GM19099 (cell line): ENCODE data around the gene ABCA2.

ENCODE experiments used
- POLR2A ChIP-seq: IDR thresholded peaks from 3 replicates; pipeline ENCODE4 v1.6.1; 2011; ENCODE audit warnings: low read depth; ENCODE audit not compliant: insufficient read length; ENCODE audit errors: extremely low read depth

ABCA2 gene

DNA sequence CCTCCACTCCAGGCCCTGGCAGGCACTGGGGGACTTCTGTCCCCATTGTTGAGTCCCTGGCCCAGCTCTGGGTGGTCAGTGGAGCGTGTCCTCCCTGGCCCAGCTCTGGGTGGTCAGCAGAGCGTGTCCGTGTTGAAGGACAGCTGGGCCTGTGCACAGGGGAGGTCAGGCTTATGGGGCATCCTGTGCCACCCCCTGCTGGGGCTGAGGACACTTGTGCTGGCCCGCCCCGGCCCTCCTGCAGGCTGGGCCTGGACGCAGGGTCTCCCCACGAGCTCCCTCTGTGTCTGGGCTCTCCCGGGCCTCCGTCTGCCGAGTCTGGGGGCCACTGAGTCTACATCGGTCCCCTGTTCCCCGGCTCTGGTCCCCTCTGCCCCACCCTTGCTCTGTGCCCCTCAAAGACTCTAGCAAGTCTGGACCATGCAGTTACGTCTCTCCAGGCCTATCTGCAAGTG is 20.2 kb downstream of the ABCA2 start:
- no peak for TF ChIP-seq POLR2A

DNA sequence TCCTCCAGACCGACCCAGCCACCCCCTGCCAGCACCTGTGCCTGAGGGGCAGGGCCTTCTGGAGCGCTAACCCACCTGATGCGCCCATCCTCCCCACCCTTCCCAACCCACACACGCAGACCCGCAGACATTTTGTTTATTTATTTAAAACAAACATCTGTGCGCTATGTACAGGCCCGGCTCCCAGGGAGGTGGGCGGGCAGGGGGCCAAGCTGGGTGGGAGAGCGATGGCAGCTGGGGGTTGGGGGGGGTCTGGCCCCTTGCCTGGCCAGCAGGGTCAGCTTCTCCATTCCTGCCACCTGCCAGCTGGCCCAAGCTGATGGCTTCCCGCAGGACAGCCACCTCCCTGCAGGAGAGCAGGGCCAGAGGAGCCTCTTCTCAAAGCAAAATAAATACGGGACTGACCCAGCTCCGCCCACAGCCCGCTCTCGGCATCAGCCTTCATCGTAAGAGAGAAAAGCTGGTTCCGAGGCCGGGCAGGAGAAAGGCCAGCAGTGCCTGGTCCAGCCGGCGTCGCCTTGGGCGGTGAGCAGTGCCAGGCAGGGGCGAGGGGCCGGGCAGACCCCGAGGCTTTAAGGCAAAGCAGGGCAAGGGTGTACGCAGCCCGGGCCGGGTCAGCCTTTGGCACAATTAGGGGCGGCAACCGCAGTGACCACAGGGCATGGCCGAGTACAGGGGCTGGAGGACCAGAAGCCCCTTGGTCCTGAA is 20.8 kb downstream of the ABCA2 start:
- no peak for TF ChIP-seq POLR2A

GRCh38 chr9:137006116-137007003 is 21.7 kb downstream of the ABCA2 start:
- TF ChIP-seq POLR2A, result no peak

DNA sequence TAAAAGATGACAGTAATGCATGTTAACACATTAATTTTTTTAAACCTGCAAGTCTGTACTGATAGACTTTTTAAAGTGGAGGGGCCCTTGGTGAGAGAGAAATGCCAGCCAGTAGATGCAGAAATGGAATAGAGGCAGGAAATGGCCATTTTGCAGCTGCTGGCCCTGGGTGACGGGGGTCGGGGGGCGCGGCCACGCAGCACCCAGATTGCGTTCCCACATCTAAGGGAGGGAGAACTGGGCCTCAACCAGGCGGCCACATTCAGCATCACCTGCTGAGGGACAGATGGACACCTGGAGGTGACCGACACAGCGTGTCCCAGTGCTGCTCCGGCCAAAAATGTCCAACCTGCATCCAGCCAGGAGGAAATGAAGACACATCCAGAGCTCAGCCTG is 25.4 kb downstream of the ABCA2 start:
- no peak for TF ChIP-seq POLR2A

DNA sequence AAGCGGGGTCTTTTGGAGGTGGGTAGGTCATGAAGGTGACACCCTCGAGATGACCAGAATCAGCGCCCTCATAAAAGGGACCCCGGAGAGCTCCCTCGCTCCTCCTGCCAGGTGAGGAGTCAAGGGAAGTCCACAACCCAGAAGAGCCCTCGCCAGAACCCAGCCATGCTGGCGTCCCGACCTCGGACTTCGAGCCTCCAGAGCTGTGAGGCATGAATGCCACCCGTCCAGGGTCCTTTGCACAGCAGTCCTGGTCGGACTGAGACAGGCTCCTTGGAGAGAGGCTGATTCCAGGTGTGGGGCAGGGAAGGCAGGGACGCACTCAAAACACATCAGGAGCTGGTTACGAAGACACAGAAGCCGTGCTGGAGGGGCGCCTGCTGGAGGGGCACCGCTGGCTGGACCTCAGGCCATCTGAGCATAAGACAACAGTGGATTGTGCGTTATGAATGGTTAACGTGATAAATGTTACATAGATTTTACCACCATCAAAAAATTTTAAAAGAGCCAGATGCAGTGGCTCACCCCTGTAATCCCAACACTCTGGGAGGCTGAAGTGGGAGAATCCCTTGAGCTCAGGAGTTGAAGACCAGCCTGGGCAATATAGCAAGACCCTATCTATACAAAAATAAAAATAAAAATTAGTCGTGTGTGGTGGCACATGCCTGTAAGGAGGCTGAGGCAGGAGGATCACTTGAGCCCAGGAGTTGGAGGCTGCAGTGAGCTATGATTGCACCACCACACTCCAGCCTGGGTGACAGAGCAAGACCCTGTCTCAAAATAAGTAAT is 26.0 kb downstream of the ABCA2 start:
- TF ChIP-seq POLR2A, result no peak

DNA sequence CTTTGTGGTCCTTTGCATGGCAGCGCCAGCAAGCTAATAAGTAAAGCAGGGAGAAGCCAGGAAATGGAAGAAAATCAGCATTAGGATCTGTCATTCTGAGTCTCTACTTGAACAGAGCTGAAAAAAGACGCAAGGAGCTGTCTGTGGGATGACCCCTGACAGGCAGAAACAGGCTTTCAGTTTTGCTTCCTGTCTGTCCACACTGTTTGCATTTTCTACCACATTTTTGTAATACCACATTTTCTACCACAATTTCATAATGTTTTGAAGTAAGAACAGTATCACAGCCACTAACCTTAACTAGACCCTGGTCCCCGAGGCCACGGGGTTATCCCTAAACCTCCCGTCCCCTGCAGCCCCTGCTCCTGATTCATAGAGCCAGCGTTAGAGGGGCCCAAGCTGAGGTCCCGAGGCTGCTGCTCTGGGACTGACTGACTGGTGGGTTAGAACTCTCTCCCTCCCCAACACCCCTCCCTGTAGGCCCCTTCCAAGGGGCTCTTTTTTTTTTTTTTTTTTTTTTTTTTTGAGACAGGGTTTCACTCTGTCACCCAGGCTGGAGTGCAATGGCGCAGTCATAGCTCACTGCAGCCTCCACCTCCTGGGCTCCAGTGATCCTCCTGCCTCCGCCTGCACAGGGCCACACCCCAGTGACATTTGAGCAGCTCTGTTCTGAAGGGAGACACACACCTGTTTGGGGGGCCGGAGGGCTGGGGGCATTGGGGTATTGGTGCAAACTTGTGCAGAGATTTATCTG is 27.7 kb downstream of the ABCA2 start:
- TF ChIP-seq POLR2A, result no peak

DNA sequence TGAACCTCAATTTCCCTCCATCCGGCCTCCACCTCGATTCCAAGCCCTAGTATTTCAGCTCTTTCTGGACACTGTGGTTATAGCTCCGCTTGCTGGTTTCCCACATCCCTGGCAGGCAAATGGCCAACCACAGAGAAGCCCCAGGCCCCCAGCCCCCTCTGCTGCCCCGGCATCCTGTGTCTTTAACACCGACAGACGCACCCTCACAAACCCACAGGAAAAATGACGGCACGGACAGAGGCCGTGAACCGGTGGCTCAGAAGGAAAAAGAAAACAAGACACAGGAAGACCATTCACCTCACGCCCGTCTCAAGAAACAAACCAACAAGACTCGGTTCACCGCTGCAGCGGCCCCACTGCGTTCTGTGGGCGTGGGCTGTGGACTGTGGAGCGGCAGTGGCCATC is 30.2 kb downstream of the ABCA2 start:
- TF ChIP-seq POLR2A, result no peak

DNA sequence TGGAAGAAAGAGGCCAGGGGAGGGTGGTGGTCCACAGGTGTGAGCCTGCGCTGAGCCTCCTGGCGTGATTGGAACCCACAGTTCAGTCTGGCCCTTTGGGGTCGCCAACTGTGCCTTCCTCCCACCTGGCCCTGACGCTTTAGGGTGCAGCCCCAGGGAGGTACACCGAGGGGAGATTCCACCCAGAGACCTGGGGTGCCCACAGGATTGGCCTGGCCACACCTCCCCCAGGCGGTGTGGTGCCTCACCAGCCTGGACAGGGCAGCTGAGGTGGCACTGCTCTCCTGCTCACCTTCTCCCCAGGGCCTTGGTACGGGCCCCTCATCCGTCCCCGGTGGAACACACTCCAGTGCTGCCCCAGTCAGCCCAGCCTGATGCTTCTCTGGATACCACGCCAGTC is 30.7 kb downstream of the ABCA2 start:
- no peak for TF ChIP-seq POLR2A

GRCh38 chr9:136996361-136997292 is 31.4 kb downstream of the ABCA2 start, which contains the start of gene CLIC3:
Gene CLIC3 (minus strand): TSS chr9:136996568. CDS start chr9:136996543, 25 bp downstream.
- TF ChIP-seq POLR2A, result no peak

DNA sequence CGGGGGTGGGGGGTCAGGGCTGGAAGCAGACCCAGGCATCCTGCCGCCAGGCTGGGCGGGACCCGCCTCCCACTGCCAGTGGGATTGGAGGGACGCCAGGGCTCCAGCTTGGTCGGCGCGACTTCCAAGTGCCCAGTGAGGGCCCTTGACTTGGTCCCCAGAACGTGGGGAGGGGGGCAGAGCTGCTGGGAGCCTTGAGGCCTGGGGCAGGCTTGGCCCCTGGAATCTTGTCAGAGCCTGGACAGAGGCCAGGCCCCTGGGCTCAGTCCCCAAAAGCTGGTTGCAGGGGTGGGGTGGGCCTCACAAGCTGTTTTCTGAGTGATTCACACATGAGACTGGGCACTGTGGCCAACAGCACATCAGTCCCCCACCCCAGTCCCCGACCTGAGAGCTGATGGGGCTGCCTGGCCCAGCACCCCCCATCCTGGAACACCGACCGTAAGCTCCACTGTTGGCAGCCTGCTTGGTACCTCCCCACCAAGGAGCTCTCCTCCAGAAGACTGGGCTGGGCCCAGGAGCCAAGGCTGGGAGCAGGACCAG is 32.2 kb downstream of the ABCA2 start:
- TF ChIP-seq POLR2A, result no peak

DNA sequence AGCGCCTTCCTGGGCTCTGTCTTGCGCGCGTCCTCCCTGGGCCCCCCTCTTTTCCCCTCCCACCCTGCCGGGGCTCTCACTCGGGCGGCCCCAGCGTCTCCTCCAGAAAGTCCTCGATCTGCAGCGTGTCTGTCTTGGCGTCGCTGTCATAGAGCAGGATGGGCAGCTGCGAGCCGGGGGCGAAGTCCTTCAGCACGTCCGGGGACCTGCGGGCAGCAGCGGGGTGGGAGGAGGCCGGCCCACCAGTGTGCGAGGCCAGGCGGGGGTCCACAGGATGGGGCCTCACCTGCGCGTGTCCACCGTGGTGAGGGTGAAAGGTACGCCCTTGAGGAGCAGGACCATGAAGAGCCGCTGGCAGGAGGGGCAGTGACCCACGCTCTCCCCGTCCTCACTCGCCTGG is 32.7 kb downstream of the ABCA2 start:
- TF ChIP-seq POLR2A, result no peak

DNA sequence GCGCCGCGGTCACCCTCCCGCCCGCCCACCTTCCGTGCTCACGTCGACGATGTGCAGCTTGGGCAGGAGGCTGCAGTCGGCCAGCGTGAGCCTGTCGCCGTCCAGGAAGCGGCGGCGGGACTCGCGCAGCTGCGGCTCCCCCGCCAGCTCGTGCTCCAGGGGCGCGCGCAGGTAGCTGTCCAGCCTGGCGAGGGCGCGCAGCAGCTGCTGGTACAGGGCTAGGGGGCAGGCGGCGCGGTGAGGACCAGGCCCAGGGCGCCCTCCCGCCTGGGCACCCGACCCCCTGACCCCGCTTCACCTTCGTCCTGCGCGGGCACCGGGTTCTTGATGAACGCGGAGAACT is 33.2 kb downstream of the ABCA2 start:
- TF ChIP-seq POLR2A, result no peak

DNA sequence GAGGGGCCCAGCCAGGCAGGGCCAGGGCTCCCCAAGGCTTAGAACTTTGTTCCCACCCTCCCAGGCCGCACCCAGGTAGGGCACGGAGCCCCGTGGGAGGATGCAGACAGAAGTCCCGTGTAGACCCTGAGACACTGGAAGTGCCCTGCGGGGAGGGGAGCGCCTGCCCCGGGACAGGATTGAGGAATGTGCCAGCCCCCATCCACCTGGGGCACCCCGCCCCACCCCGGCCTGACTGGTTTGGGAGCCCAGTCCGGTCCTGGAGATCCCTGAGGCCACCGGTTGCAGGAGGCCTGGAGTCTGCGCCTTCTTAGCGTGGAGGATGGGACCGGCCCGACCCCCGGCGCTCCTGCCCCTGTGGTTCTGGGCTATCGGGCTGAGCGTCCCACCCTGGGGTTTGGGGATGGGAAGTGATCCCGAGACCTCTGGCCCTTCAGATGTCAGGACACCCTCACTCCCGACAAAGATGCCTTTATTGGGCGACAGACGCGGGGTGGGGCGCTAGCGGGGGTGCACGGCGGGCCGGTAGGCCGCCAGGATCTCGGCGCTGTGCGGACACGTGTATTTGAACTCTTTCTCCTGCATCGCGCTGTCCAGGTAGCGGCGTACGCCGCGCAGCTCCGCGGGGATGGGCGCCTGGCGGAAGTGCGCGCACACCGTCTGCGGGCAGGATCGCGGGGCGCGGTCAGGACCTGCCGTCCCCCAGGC is 33.7 kb downstream of the ABCA2 start:
- TF ChIP-seq POLR2A, result no peak

DNA sequence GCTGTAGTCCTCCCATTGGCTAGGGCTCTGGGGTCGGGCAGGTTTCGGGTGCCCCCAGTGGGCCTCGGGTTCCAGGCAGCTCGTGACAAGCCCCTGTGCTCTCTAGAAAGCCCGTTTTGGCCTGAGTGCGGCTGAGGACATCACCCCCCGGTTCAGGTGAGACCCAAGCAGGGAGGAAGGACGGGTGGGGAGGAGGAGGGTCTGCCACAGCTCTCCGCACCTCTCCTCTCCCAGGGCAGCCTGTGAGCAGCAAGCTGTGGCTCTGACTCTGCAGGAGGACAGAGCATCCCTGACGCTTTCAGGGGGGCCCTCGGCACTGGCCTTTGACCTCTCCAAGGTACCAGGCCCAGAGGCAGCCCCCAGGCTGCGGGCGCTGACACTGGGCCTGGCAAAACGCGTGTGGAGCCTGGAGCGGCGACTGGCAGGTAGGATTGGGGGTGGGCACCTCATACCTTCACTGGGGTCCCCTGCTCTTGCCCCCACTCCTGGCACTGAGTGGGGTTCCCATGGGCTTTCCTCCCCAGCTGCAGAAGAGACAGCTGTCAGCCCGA is 35.1 kb downstream of the ABCA2 start:
- TF ChIP-seq POLR2A, result no peak
